Osteocyte (in vitro differentiated cells): Measurements from ENCODE around the gene BATF. TPM values are rescaled to one million over a fixed set of nuclear protein-coding genes. Genes with fewer than 3 reads are reported as not detected.

Source experiments
- DNase-seq: peaks from one replicate; pipeline ENCODE4 v3.0.0; 2021; ENCODE audit warnings: mixed read lengths; ENCODE audit not compliant: unreplicated experiment; ENCODE audit errors: extremely low spot score
- H3K27ac Mint-ChIP-seq: one replicate; pipeline ENCODE4 v1.8.0; 2021; ENCODE audit warnings: mild to moderate bottlenecking, mixed read lengths; ENCODE audit not compliant: unreplicated experiment
- H3K27me3 Mint-ChIP-seq: one replicate; pipeline ENCODE4 v1.8.0; 2021; ENCODE audit warnings: mixed read lengths; ENCODE audit not compliant: unreplicated experiment
- H3K36me3 Mint-ChIP-seq: one replicate; pipeline ENCODE4 v1.8.0; 2021; ENCODE audit warnings: mixed read lengths; ENCODE audit not compliant: unreplicated experiment
- H3K4me1 Mint-ChIP-seq: one replicate; pipeline ENCODE4 v1.8.0; 2021; ENCODE audit warnings: mixed read lengths; ENCODE audit not compliant: unreplicated experiment
- H3K4me3 Mint-ChIP-seq: one replicate; pipeline ENCODE4 v1.8.0; 2021; ENCODE audit warnings: mild to moderate bottlenecking, moderate library complexity, mixed read lengths; ENCODE audit not compliant: unreplicated experiment
- H3K9me3 Mint-ChIP-seq: one replicate; pipeline ENCODE4 v1.8.0; 2021; ENCODE audit warnings: mixed read lengths; ENCODE audit not compliant: unreplicated experiment
- total RNA-seq: library from RNA; stranded (reverse); gene quantifications from 2 replicates; pipeline ENCODE4 v1.2.1, GENCODE V29; 2021
- TF ChIP-seq, protein P1 (sequence below): fragments of 200-600 bp; sonication (generic); IDR thresholded peaks from 2 replicates; pipeline ENCODE4 v1.5.0; 2021; ENCODE audit warnings: antibody characterized with exemption, mild to moderate bottlenecking, moderate library complexity

Gene BATF
- total RNA-seq, 1 donor from 2014 or later: not detected

GRCh38 chr14:75491376-75491978, 30.8 kb upstream of the BATF start:
- Mint-ChIP-seq H3K27me3 (peaks cover 19% of the 10 kb centered on the region), H3K36me3 (no peaks in the 10 kb centered on the region), H3K9me3 (no peaks in the 10 kb centered on the region), H3K27ac (no peak overlapping the region), H3K4me3 (no peak overlapping the region), H3K4me1 (peaks cover 4% of the 10 kb centered on the region)
- peak; percentile 53 for DNase-seq
- TF ChIP-seq, protein P1, sequence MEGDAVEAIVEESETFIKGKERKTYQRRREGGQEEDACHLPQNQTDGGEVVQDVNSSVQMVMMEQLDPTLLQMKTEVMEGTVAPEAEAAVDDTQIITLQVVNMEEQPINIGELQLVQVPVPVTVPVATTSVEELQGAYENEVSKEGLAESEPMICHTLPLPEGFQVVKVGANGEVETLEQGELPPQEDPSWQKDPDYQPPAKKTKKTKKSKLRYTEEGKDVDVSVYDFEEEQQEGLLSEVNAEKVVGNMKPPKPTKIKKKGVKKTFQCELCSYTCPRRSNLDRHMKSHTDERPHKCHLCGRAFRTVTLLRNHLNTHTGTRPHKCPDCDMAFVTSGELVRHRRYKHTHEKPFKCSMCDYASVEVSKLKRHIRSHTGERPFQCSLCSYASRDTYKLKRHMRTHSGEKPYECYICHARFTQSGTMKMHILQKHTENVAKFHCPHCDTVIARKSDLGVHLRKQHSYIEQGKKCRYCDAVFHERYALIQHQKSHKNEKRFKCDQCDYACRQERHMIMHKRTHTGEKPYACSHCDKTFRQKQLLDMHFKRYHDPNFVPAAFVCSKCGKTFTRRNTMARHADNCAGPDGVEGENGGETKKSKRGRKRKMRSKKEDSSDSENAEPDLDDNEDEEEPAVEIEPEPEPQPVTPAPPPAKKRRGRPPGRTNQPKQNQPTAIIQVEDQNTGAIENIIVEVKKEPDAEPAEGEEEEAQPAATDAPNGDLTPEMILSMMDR: no peak

- Mint-ChIP-seq H3K27ac (no peak overlapping the region), H3K4me3 (no peak overlapping the region), H3K4me1 (peaks cover 4% of the 10 kb centered on the region), H3K27me3 (peaks cover 14% of the 10 kb centered on the region), H3K9me3 (no peaks in the 10 kb centered on the region), H3K36me3 (no peaks in the 10 kb centered on the region)
- DNase-seq: peak; percentile 59
- TF ChIP-seq, protein P1: no peak
These were observed 29.3 kb upstream of the BATF start for GRCh38 chr14:75492832-75493591.

DNA sequence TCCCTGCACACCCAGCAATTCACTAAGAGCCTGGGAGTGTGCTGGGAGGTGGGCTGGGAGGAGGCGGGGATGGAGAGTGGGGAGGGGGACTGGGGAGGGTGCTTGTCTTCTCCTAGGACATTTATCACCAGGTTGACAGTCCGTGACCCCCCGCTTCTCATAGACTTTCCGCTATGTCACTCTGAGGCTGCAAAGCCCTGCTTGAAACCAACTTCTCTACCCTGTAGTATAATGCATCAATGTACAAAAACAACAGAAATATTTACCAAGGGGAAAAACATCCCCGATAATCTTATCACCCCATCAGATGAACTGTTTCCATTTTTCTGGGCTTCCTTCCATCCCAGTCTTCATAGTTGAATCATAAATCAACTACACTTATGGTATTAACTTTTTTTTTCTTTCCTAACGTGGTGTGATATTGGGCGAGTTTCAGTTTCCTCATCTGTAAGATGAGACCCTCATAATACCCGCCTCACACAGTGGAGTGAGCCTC, 28.6 kb upstream of the BATF start:
- TF ChIP-seq, protein P1: no peak
- Mint-ChIP-seq H3K36me3 (no peaks in the 10 kb centered on the region), H3K4me1 (peaks cover 3% of the 10 kb centered on the region), H3K4me3 (no peak overlapping the region), H3K27me3 (peaks cover 13% of the 10 kb centered on the region), H3K27ac (no peak overlapping the region), H3K9me3 (no peaks in the 10 kb centered on the region)
- peak; percentile 56 for DNase-seq

DNA sequence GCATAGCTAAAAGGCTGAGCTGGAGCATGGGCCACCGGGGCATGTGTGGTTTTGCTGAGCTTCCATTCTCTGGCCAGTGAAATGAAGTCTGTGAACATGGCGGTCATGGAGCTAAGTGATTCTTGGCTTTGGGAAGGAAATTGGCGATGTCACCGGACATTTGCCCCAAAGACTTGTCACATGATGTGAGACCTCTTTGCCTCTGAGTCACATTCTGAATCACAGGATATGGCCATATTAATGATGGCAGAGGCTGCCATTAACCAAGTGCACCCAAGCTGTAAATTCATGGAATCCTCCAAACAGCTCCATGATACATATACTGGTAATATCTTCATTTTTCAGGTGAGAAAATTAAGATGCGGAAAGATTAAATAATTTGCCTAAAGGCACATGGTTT, 27.4 kb upstream of the BATF start:
- no peaks in the 10 kb centered on the region for H3K9me3 Mint-ChIP-seq
- TF ChIP-seq, protein P1: no peak
- H3K4me3 Mint-ChIP-seq: no peak overlapping the region
- DNase-seq: peak; percentile 65
- no peaks in the 10 kb centered on the region for H3K36me3 Mint-ChIP-seq
- H3K27ac Mint-ChIP-seq: no peak overlapping the region
- peaks cover 15% of the 10 kb centered on the region for H3K27me3 Mint-ChIP-seq
- H3K4me1 Mint-ChIP-seq: no peaks in the 10 kb centered on the region

GRCh38 chr14:75495399-75495798, 26.9 kb upstream of the BATF start:
- Mint-ChIP-seq H3K27ac (no peak overlapping the region), H3K36me3 (no peaks in the 10 kb centered on the region), H3K27me3 (peaks cover 15% of the 10 kb centered on the region), H3K9me3 (no peaks in the 10 kb centered on the region), H3K4me3 (no peak overlapping the region), H3K4me1 (no peaks in the 10 kb centered on the region)
- TF ChIP-seq, protein P1: no peak
- DNase-seq: no peak
